ENCODE measurements around the gene CD96. TPM values are rescaled to one million over a fixed set of nuclear protein-coding genes. Genes with fewer than 3 reads are reported as not detected.
"Not testable (repeated sequence)": the region's sequence is repeated elsewhere in the genome, so short reads cannot be mapped to it uniquely, and the experiment has no call there.

Gene CD96
- total RNA-seq, 2 donors from 2014 or later, result 3.3 to 4.3 TPM

- ATAC-seq (no peak), DNase-seq (no peak)
- intact Hi-C loops (cut with DNase I, micrococcal nuclease), result no loop called here
Measured at GRCh38 chr3:111610612-111611054, 68.6 kb downstream of the CD96 start.

- intact Hi-C loops (cut with DNase I, micrococcal nuclease), result no loop called here
- ATAC-seq (no peak), DNase-seq (no peak)
Measured at GRCh38 chr3:111613294-111613693, 71.3 kb downstream of the CD96 start.

GRCh38 chr3:111615880-111616279 lies 73.9 kb downstream of the CD96 start:
- DNase-seq (no peak), ATAC-seq (no peak)
- intact Hi-C loops (cut with DNase I, micrococcal nuclease), result no loop called here

- peak in 1 of 2 donors; percentile 14 for DNase-seq
- intact Hi-C loops (cut with DNase I, micrococcal nuclease), result no loop called here
- peak; percentile 42 for ATAC-seq
Measured at GRCh38 chr3:111616417-111617105, 74.6 kb downstream of the CD96 start.

GRCh38 chr3:111617406-111617805 lies 75.4 kb downstream of the CD96 start:
- intact Hi-C loops (cut with DNase I, micrococcal nuclease), result no loop called here
- DNase-seq (no peak), ATAC-seq (no peak)

GRCh38 chr3:111617912-111618601 lies 76.1 kb downstream of the CD96 start:
- intact Hi-C loops (cut with DNase I, micrococcal nuclease), result no loop called here
- ATAC-seq (no peak), DNase-seq (no peak)

GRCh38 chr3:111618945-111619344 lies 76.9 kb downstream of the CD96 start:
- no peak for ATAC-seq
- no peak for DNase-seq
- intact Hi-C loops (cut with DNase I, micrococcal nuclease), result no loop called here

- DNase-seq, result no peak
- no peak for ATAC-seq
- intact Hi-C loops (cut with DNase I, micrococcal nuclease), result no loop called here
Measured at GRCh38 chr3:111619833-111620232, 77.8 kb downstream of the CD96 start.

- intact Hi-C loops (cut with DNase I, micrococcal nuclease), result no loop called here
- no peak for DNase-seq
- no peak for ATAC-seq
Measured at GRCh38 chr3:111621535-111621934, 79.5 kb downstream of the CD96 start.

- no peak for ATAC-seq
- intact Hi-C loops (cut with DNase I, micrococcal nuclease), result no loop called here
- DNase-seq, result no peak
Measured at GRCh38 chr3:111627092-111627491, 85.1 kb downstream of the CD96 start.

- ATAC-seq; DNase-seq; intact Hi-C loops (cut with DNase I, micrococcal nuclease): not testable (repeated sequence)
Measured at GRCh38 chr3:111629018-111629417, 87.0 kb downstream of the CD96 start.

- ATAC-seq; DNase-seq; intact Hi-C loops (cut with DNase I, micrococcal nuclease): not testable (repeated sequence)
Measured at GRCh38 chr3:111630638-111631037, 88.6 kb downstream of the CD96 start.

- DNase-seq (no peak), ATAC-seq (no peak)
- intact Hi-C loops (cut with DNase I, micrococcal nuclease), result no loop called here
Measured at GRCh38 chr3:111635403-111635802, 93.4 kb downstream of the CD96 start.

GRCh38 chr3:111636366-111636885 lies 94.4 kb downstream of the CD96 start:
- ATAC-seq, result no peak
- intact Hi-C loops (cut with DNase I, micrococcal nuclease), result no loop called here
- DNase-seq, result no peak

- DNase-seq (no peak), ATAC-seq (no peak)
- intact Hi-C loops (cut with DNase I, micrococcal nuclease), result no loop called here
Measured at GRCh38 chr3:111639316-111639715, 97.3 kb downstream of the CD96 start.

GRCh38 chr3:111648991-111649579 lies 107.1 kb downstream of the CD96 start:
- ATAC-seq (no peak), DNase-seq (no peak)
- intact Hi-C loops (cut with DNase I, micrococcal nuclease), result no loop called here

- DNase-seq (no peak), ATAC-seq (peak; percentile 79)
- intact Hi-C loops (cut with DNase I, micrococcal nuclease), result no loop called here
Measured at GRCh38 chr3:111650378-111651275, 108.6 kb downstream of the CD96 start.

GRCh38 chr3:111652492-111653180 lies 110.6 kb downstream of the CD96 start:
- DNase-seq, result no peak
- intact Hi-C loops (cut with DNase I, micrococcal nuclease), result no loop called here
- ATAC-seq, result no peak
